ENCODE measurements around the gene ZFHX2. TPM values are rescaled to one million over a fixed set of nuclear protein-coding genes. Genes with fewer than 3 reads are reported as not detected.

ZFHX2 gene
- total and polyA plus RNA-seq, 2 of the 13 experiments (the other 11 are each of a cell fraction or from before 2014, with no cell fraction given) = 0.17 to 0.44 TPM

GRCh38 chr14:23548351-23549318, 2.9 kb downstream of the ZFHX2 start (continued):
- no peak for TF ChIP-seq ZNF24 (IDR thresholded peaks at IDR 0.05)
- TF ChIP-seq CREB1 (IDR thresholded peaks at IDR 0.05) = peak; percentile 76
- TF ChIP-seq CREB1 (CRISPR knock-in tag; IDR thresholded peaks at IDR 0.05) = no peak
- peak; percentile 31; the same call in 1 of the 2 replicates for TF ChIP-seq HOXA3 (CRISPR knock-in tag; IDR thresholded peaks at IDR 0.05)

DNA sequence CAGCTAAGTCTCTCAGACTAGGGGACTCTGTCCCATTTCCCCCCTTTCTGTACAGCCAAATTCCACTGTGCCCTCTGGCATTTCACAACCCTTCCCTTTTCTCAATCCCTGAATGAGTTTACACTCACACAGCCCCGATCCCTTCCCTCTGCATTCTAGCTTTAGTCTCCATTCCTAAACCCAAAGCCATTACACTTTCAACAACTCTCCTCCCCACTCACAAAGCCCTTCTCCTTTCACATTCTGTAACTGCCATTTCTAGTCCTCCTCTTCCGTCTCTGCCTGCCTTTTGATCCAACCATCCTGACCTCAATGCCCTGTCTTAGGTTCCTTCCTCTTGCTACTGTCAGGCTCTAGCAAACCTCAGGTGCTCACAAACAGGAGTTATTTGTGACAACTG, 3.6 kb downstream of the ZFHX2 start:
- Histone ChIP-seq H2AFZ (ENCODE audit: low read length) (no peak overlapping the region), H3K27me3 (ENCODE audit: control insufficient read depth in 1 of 2, insufficient read depth in 2 of 2, low read length in 2 of 2) (no peaks in the 10 kb centered on the region; a peak in 1 of 5 replicates), H3K4me1 (ENCODE audit: insufficient read depth, low read length) (peaks cover 72% of the 10 kb centered on the region), H3K79me2 (ENCODE audit: insufficient read depth, low read length) (no peaks in the 10 kb centered on the region), H3K27ac (ENCODE audit: extremely low read length, insufficient read depth, low read length) (no peak overlapping the region), H3K9me3 (ENCODE audit: low read length) (no peaks in the 10 kb centered on the region), H3K9ac (ENCODE audit: insufficient read depth, low read depth, low read length) (no peak overlapping the region), H3K4me2 (ENCODE audit: low read depth, low read length) (no peak overlapping the region), H3K36me3 (replicated peaks in 1 of 2; ENCODE audit: control insufficient read depth in 1 of 2, insufficient read depth in 2 of 2, low read length in 2 of 2) (no peaks in the 10 kb centered on the region), H4K20me1 (ENCODE audit: insufficient read depth, low read length) (no peaks in the 10 kb centered on the region), H3K4me3 (replicated peaks in 1 of 3; ENCODE audit: insufficient read depth in 1 of 3, low read depth in 2 of 3, low read length in 3 of 3) (no peak overlapping the region)
- DNase-seq (ENCODE audit: low spot score) = no peak
- POLR2A ChIA-PET = interaction anchor here (1.2 to 2.3 kb wide), 4 partner anchors 11 to 227 kb away, joined by 4 to 6 read pairs (median 6); partner anchors contain the start of gene PABPN1
- CTCF ChIA-PET (ENCODE audit: low intra/inter-chr PET ratio, low total read pairs) = no interaction called here
- no TSS peak for BruUV-seq (replicated peaks)
- in situ Hi-C loops (cut with HindIII; ENCODE audit: extremely low pct_ligation_motif_present, low pct_unique_long_range_greater_than_20kb) (no loop called here), intact Hi-C loops (cut with micrococcal nuclease; ENCODE audit: unreplicated experiment) (no loop called here)
- 35% methylated on average over 2 of the region's 2 CpGs for WGBS (ENCODE audit: low lambda C conversion rate)
- FAIRE-seq = no peak
- no peak for ATAC-seq
- no peak for TF ChIP-seq ZNF10 (CRISPR knock-in tag; IDR thresholded peaks at IDR 0.05; ENCODE audit: borderline replicate concordance, low read depth)
- TF ChIP-seq ZNF282 (IDR thresholded peaks at IDR 0.05; ENCODE audit: partially characterized antibody) = peak; percentile 89
- TF ChIP-seq SUZ12 (IDR thresholded peaks at IDR 0.05; ENCODE audit: low read depth, low read length) = no peak
- TF ChIP-seq SRSF1 (optimal IDR thresholded peaks at IDR 0.05; ENCODE audit: low read depth, low read length) = no peak
- peak; percentile 91 for TF ChIP-seq IKZF1 (IDR thresholded peaks at IDR 0.05)
- TF ChIP-seq, protein P1, sequence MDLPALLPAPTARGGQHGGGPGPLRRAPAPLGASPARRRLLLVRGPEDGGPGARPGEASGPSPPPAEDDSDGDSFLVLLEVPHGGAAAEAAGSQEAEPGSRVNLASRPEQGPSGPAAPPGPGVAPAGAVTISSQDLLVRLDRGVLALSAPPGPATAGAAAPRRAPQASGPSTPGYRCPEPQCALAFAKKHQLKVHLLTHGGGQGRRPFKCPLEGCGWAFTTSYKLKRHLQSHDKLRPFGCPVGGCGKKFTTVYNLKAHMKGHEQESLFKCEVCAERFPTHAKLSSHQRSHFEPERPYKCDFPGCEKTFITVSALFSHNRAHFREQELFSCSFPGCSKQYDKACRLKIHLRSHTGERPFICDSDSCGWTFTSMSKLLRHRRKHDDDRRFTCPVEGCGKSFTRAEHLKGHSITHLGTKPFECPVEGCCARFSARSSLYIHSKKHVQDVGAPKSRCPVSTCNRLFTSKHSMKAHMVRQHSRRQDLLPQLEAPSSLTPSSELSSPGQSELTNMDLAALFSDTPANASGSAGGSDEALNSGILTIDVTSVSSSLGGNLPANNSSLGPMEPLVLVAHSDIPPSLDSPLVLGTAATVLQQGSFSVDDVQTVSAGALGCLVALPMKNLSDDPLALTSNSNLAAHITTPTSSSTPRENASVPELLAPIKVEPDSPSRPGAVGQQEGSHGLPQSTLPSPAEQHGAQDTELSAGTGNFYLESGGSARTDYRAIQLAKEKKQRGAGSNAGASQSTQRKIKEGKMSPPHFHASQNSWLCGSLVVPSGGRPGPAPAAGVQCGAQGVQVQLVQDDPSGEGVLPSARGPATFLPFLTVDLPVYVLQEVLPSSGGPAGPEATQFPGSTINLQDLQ (CRISPR knock-in tag; IDR thresholded peaks at IDR 0.05) = no peak
- no peak for TF ChIP-seq RARG (CRISPR knock-in tag; IDR thresholded peaks at IDR 0.05; ENCODE audit: low read depth)
- TF ChIP-seq PHF8 (CRISPR knock-in tag; IDR thresholded peaks at IDR 0.05) = no peak
- TF ChIP-seq ZNF547 (CRISPR knock-in tag; IDR thresholded peaks at IDR 0.05) = no peak
- no peak for TF ChIP-seq ZNF510 (CRISPR knock-in tag; IDR thresholded peaks at IDR 0.05; ENCODE audit: low read depth)
- no peak for TF ChIP-seq ZNF850 (CRISPR knock-in tag; conservative IDR thresholded peaks at IDR 0.05)
- TF ChIP-seq, protein P2, sequence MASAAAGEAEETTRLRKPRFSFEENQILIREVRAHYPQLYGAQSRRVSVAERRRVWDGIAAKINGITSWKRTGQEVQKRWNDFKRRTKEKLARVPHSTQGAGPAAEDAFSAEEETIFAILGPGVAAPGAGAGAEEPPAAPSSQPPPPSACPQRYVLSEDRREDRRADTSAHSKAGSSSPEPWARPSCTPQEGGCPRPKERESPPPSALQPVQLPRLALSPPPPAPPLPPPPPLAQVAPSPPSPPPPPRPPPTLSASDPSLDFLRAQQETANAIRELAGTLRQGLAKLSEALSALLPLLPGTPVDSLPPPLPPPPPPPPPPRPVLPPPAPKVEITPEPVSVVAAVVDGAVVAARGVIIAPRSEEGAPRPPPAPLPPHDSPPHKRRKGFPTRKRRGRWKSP (CRISPR knock-in tag; IDR thresholded peaks at IDR 0.05) = no peak
- no peak for TF ChIP-seq KDM5B (CRISPR knock-in tag; IDR thresholded peaks at IDR 0.05; ENCODE audit: borderline replicate concordance)

All from HepG2 (cell line).